Midbrain (tissue), 1 donor: Measurements from ENCODE around the gene CADPS.
A peak's percentile ranks its signal among the peaks of the same experiment; 100 is the strongest.

Experiments used
- DNase-seq: peaks from one replicate; lab custom pipeline; 2025; lab: John Stamatoyannopoulos, UW

The CADPS gene

GRCh38 chr3:62636235-62636826, 238.9 kb downstream of the CADPS start:
- DNase-seq: no peak

DNA sequence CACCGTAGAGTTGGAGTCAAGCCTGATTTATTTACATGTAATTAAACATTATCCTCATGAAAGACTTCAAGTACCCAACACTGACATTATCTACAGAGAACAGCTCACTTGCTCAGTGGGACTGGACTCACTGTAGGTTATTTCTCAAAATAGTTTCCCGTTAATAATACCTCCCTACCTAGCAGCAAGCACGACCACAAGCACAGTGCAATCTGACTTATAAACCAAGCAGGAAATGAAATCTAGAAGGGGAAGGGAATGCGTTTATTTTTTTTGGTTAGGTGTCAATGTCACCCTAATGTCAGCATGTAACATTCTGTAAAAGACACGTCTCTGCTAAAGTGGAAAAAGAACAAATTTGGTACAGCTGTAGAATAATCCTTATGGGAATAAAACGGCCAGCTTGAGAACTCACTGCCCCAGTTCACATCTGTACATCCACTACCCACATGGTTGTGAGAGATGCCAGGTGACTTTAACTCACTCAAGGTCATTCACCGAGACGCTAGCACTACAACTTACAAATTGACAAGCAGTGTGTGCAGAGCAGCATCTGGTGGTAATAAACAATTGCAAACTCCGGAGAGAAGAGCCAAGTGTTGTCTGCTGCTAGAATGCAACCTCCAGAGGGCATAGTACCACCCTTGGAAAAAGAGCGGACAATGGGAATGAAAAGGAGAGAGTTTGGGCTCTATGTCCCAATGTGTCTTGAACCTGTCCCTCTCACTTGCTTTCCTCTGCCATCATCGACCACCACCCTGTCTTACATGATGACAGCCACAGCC, 242.5 kb downstream of the CADPS start:
- DNase-seq: no peak

GRCh38 chr3:62631488-62631887, 243.7 kb downstream of the CADPS start:
- DNase-seq: no peak

GRCh38 chr3:62630664-62631063, 244.6 kb downstream of the CADPS start:
- DNase-seq: no peak

GRCh38 chr3:62625268-62625667, 249.9 kb downstream of the CADPS start:
- no peak for DNase-seq

DNA sequence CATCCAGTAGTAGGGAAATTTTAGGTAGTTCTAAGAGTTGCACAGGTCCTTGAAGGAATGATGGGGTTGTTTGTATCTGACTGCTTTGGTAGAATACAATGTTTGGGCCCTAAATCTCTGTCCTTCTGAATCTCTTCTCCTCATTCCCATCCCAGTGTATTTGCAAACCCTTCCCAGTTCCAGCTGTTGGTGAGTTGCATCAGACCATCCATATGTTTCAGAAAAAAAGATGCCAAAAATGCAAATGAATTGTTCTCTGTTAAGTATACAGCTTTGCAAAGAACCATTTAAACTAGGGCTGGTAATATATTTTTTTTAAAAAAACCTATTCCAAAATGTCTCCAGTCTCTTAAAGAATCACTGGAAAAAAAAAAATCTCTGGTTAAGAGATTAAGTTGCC, 251.0 kb downstream of the CADPS start:
- no peak for DNase-seq

GRCh38 chr3:62622553-62623174, 252.6 kb downstream of the CADPS start:
- DNase-seq: peak; percentile 76

DNA sequence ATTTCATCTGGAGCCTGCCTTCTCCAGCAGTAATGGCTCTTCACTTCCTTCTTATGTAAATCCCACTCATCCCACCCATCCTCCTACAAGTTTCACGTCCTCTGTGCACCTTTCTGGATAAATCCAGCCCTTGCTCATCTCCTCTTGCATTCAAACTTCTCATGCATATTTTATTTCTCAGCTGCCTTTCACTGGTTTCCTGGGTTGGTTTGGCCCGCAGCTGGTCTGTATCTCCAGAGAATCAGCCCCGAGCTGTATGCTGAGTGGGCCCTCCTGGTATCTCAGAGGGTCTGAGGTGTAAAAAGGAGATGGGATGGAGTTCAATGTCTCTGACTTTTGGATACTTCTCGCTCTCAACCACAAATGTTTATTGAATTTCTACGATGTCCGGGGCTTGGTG, 253.3 kb downstream of the CADPS start:
- no peak for DNase-seq

DNA sequence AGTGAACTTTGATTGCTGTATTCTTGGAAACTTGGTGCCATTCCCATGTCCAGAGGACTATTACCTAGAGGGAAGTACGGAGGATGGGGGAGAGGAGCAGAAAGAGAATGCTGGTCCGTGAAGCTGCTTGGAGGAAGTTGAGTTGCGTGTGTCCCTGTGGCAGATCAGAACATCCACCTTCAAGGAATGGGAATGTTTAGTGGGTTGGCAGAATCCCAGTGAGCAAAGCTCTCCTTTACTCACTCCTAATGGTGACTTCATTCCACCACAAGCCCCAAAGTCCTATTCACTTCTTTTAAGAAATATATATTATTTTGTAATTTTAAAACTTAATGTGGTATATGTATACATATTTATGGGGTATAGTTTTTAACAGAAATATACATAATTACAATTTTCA, 254.0 kb downstream of the CADPS start:
- DNase-seq: no peak

DNA sequence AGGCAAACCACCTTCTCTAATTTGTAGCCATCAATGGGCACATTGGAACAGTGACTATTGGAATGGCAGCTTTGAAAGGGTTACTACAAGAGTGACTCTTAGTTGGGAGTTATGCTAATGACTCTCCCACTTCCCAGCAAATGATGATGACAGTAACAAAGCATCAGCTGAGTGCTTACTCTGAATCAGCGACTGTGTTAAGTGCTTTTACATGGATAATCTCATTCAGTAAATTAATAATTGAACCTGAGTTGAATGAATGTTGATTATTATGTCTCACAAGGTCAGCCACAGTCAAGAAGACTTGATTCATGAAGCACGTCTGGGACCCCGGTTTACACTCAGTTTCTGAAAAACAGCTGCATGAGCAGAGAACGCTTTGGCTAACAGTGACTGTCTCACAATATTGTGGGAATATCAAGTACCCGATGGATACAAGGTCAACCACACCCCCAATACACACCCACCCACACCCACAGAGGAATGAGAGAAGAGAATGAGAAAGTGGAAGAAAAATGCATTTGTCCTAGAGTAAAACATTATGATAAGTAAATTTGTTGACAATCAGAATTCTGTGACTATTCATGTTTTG, 259.9 kb downstream of the CADPS start:
- no peak for DNase-seq

- DNase-seq: no peak
Observed at GRCh38 chr3:62614527-62614926, 260.7 kb downstream of the CADPS start.

DNA sequence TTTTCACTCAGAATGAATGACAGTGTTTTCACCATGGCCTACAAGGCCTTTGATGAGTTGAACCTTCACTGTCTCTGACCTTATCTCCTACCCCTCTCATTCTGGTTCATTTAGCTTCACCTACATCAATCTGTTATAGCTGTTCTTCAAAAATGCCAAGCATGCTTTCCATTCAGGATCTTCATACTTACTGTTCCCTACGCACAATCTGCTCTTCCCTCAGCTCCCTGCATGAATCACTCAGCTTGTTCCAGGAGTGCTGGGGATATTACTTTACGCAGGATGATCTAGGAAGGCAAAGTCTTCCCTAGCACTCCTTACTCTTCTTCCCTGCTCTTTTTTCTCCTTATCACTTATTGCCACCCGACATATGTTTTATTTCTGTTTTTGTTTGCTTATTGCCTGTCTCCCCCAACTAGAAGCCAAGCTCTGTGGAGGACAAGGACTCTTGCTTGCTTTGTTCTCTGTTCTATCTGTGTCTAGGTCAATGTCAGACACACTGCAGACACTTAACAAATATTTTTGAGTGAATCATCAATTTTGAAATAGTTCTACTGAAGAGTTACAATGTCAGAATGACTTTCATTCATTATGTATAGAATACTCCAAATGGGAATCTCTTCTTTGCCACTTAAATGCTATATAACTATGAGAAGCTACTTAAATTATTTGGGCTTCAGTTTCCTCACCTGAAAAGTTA, 263.5 kb downstream of the CADPS start:
- no peak for DNase-seq

DNA sequence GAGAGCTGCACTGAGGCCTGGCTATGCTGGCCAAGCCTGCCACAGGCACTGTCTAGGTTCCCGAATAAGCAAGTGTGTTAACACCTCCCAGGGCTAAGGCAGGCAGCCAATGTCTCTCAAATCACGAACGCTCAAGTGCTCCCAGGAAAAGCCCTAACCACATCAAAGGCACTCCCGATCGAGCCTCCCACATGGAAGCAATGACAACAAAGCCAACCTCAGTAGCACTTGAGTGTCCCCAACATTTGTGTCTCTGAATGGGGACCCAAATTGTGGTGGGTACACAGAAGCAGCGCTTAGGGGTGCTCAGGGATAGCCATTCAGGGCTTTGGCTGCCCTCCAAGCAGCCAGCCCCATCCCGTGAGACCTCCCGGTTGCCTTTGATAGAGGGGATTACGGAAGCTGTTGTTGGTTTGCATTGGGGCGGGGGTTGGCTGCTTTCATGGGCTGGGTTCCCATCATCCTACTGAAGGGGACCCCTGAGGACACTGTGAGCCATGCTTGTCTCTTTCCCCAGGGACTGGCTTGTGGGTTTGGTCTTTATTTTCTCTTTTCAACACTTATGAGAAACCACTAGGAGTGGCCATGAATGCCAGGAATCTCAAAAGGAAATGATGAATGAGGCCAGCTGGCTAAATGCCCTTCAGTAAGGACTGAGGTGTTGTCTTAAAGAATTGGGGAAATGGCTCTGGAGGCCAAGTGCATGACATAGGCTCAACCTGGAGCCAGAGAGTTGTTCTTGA, 267.8 kb downstream of the CADPS start:
- no peak for DNase-seq

- no peak for DNase-seq
Observed at GRCh38 chr3:62605413-62606068, 269.7 kb downstream of the CADPS start.

- no peak for DNase-seq
Observed at GRCh38 chr3:62604751-62605351, 270.4 kb downstream of the CADPS start.

GRCh38 chr3:62604298-62604697, 270.9 kb downstream of the CADPS start:
- no peak for DNase-seq

DNA sequence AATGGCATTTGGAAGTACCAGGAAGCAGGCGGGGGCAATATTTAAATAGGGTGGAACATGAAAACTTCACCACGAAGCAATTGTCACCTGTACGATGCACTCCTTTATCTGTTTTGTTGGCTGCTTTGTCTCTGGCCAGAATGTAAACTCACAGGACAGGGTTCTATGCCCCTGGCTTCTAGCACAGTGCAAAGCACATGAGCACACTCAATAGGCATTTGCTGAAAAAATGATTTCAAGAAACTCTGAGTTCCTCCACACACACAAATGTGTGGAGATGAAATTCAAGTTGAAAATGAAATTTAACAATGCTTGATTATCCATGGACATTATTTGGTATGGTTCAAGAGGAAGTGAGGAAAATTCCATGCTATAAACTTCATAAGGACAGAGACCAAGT, 272.2 kb downstream of the CADPS start:
- DNase-seq: no peak

DNA sequence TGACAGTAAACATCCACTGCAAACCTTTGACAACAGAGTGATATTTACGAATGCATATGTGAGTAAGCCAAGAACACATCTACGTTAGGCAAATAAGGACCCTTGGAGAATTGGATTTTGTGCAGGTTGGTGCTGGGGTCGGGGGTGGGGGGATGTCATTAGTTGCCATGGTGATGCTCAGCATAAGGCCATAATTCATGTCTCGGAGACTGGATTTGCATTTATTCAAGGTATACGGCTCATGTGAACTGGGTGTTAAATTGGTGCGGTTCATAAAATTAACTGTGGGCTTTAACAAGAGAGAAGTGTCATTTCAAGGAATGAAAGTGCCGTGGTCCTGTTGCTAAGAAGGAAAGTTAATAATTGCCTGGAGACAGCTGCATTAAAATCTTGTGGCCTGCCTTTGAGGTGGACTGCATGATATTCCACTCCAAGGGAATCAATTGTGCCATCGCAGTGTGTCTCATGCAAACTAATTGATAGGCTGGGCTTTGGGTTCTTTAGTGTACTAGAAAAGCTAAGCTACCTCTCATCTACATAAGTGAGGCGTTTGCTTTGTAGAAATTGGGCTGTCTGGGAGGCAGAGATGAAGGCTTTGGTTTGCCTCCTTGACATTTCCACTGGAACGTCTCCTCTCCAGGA, 273.0 kb downstream of the CADPS start:
- DNase-seq: no peak

GRCh38 chr3:62601238-62602070, 273.8 kb downstream of the CADPS start:
- DNase-seq: no peak
